Stimulated activated CD8-positive, alpha-beta memory T cell treated with anti-CD3 and anti-CD28 coated beads, Interleukin-4, amount 100 ng/mL, for 4 hours (primary cell): ENCODE results near the gene POLE4.

ENCODE experiments used
- DNase-seq, 2 donors: peaks; one replicate each; pipeline ENCODE4 v3.0.0-alpha.2; 2020; ENCODE audit warnings: low read depth in 2 of 2, low spot score in 1 of 2

The POLE4 gene

GRCh38 chr2:74958274-74959105 lies at the start of gene POLE4:
Gene POLE4, plus strand, starts transcription at chr2:74958643. Its CDS starts 37 bp downstream, at chr2:74958680.
- peak; percentile 83 to 89 for DNase-seq

GRCh38 chr2:74908748-74909444 lies 49.5 kb upstream of the POLE4 start:
- DNase-seq: no peak

- no peak for DNase-seq
These were observed 48.2 kb upstream of the POLE4 start for GRCh38 chr2:74910245-74910644.

- DNase-seq: no peak
These were observed 47.4 kb upstream of the POLE4 start for GRCh38 chr2:74911061-74911460.

- DNase-seq: peak in 1 of 2 donors; percentile 7
These were observed 42.7 kb upstream of the POLE4 start for GRCh38 chr2:74915743-74916142.

- no peak for DNase-seq
These were observed 42.0 kb upstream of the POLE4 start for GRCh38 chr2:74916394-74916793.

- no peak for DNase-seq
These were observed 40.5 kb upstream of the POLE4 start for GRCh38 chr2:74917702-74918619.

GRCh38 chr2:74919827-74920226 lies 38.6 kb upstream of the POLE4 start:
- peak; percentile 22 to 57 for DNase-seq

- DNase-seq: no peak
These were observed 37.2 kb upstream of the POLE4 start for GRCh38 chr2:74921236-74921736.

GRCh38 chr2:74922592-74923227 lies 35.7 kb upstream of the POLE4 start:
- no peak for DNase-seq

GRCh38 chr2:74924463-74925265 lies 33.8 kb upstream of the POLE4 start:
- DNase-seq: no peak

- DNase-seq: no peak
These were observed 33.1 kb upstream of the POLE4 start for GRCh38 chr2:74925361-74925786.

- no peak for DNase-seq
These were observed 30.8 kb upstream of the POLE4 start for GRCh38 chr2:74927621-74928020.

GRCh38 chr2:74930811-74931486 lies 27.5 kb upstream of the POLE4 start:
- DNase-seq: no peak

- DNase-seq: no peak
These were observed 26.5 kb upstream of the POLE4 start for GRCh38 chr2:74931940-74932339.

- no peak for DNase-seq
These were observed 22.5 kb upstream of the POLE4 start for GRCh38 chr2:74935975-74936391.

GRCh38 chr2:74937221-74937880 lies 21.1 kb upstream of the POLE4 start:
- no peak for DNase-seq

- DNase-seq: no peak
These were observed 20.2 kb upstream of the POLE4 start for GRCh38 chr2:74938264-74938663.
